ENCODE results near the gene SLC22A25. TPM values are rescaled to one million over a fixed set of nuclear protein-coding genes. Genes with fewer than 3 reads are reported as not detected.

Gene SLC22A25
- total and polyA plus RNA-seq, 8 donors: not detected

GRCh38 chr11:63277345-63277943 lies 34.0 kb upstream of the SLC22A25 start:
- Histone ChIP-seq H3K9me3 (no peaks in the 10 kb centered on the region), H3K27ac (no peak overlapping the region), H3K4me3 (no peak overlapping the region), H3K36me3 (no peaks in the 10 kb centered on the region), H3K27me3 (no peaks in the 10 kb centered on the region), H3K4me1 (no peaks in the 10 kb centered on the region)
- no peak for TF ChIP-seq CTCF (IDR thresholded peaks at IDR 0.05)
- ATAC-seq (peak in 2 of 4 donors; percentile 39 to 68), DNase-seq (no peak), FAIRE-seq (no peak)
- WGBS, 2 donors: 18% methylated on average over 1 of the region's 1 CpG
- intact Hi-C loops (cut with DNase I): no loop called here

GRCh38 chr11:63274776-63275175 lies 31.4 kb upstream of the SLC22A25 start:
- WGBS, 2 donors: 53 to 56% methylated on average over 1 of the region's 1 CpG
- Histone ChIP-seq H3K4me1 (no peaks in the 10 kb centered on the region), H3K27ac (no peak overlapping the region), H3K9me3 (no peaks in the 10 kb centered on the region), H3K4me3 (no peak overlapping the region), H3K36me3 (no peaks in the 10 kb centered on the region), H3K27me3 (no peaks in the 10 kb centered on the region)
- DNase-seq (no peak), ATAC-seq (peak in 1 of 4 donors; percentile 50), FAIRE-seq (no peak)
- intact Hi-C loops (cut with DNase I): no loop called here
- TF ChIP-seq CTCF (IDR thresholded peaks at IDR 0.05): no peak

GRCh38 chr11:63273685-63274084 lies 30.3 kb upstream of the SLC22A25 start:
- WGBS, 2 donors: 90 to 95% methylated on average over 3 of the region's 3 CpGs
- Histone ChIP-seq H3K4me3 (no peak overlapping the region), H3K27ac (no peak overlapping the region), H3K27me3 (no peaks in the 10 kb centered on the region), H3K9me3 (no peaks in the 10 kb centered on the region), H3K36me3 (no peaks in the 10 kb centered on the region), H3K4me1 (no peaks in the 10 kb centered on the region)
- DNase-seq (no peak), ATAC-seq (no peak), FAIRE-seq (no peak)
- TF ChIP-seq CTCF (IDR thresholded peaks at IDR 0.05): no peak
- intact Hi-C loops (cut with DNase I): no loop called here

GRCh38 chr11:63262547-63262946 lies 19.1 kb upstream of the SLC22A25 start:
- WGBS, 2 donors: 36 to 41% methylated on average over 3 of the region's 3 CpGs
- TF ChIP-seq CTCF (IDR thresholded peaks at IDR 0.05): no peak
- Histone ChIP-seq H3K4me3 (no peak overlapping the region), H3K9me3 (no peaks in the 10 kb centered on the region), H3K27ac (no peak overlapping the region), H3K36me3 (no peaks in the 10 kb centered on the region), H3K4me1 (no peaks in the 10 kb centered on the region), H3K27me3 (no peaks in the 10 kb centered on the region)
- no peak for DNase-seq
- intact Hi-C loops (cut with DNase I): no loop called here
- no peak for FAIRE-seq
- no peak for ATAC-seq

GRCh38 chr11:63251312-63251711 lies 7.9 kb upstream of the SLC22A25 start:
- H3K9me3 ChIP-seq: no peaks in the 10 kb centered on the region
- 95 to 98% methylated on average over 2 of the region's 2 CpGs for WGBS, 2 donors
- no peaks in the 10 kb centered on the region for H3K27me3 ChIP-seq
- no peak for TF ChIP-seq CTCF (IDR thresholded peaks at IDR 0.05)
- H3K36me3 ChIP-seq: no peaks in the 10 kb centered on the region
- H3K27ac ChIP-seq: no peak overlapping the region
- no peak for ATAC-seq
- DNase-seq: no peak
- no peak for FAIRE-seq
- H3K4me3 ChIP-seq: no peak overlapping the region
- H3K4me1 ChIP-seq: peaks cover 5 to 9% (median 6%) of the 10 kb centered on the region in 3 donors
- intact Hi-C loops (cut with DNase I): no loop called here

Data from pancreas (tissue), 10 donors.